Activated naive CD8-positive, alpha-beta T cell treated with anti-CD3 and anti-CD28 coated beads, Interleukin-2, amount 50 U/mL, for 16 hours (primary cell): ENCODE results near the gene IFT122.
"Not testable (repeated sequence)": the region's sequence is repeated elsewhere in the genome, so short reads cannot be mapped to it uniquely, and the experiment has no call there.

Source experiments
- DNase-seq: peaks from one replicate; pipeline ENCODE4 v3.0.0-alpha.2; 2020; ENCODE audit warnings: low read depth, low spot score

The IFT122 gene

DNA sequence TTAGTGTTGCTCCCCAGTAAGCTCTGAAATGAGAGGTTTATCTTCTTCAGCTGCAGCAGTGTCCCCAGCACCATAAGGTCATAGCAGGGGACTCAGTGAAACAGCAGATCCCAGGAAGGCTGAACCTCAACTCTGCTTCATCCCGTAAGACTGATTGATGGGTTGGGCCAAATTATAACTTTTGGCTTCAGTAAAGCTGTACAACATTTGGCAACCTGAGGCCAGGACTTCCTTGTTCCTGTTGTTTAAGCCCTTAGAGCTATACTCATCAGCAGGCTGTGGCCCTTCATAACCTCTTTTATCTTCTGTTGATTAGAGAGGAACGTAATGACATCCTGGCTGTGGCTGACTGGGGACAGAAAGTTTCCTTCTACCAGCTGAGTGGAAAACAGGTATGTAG, 29.0 kb downstream of the IFT122 start:
- no peak for DNase-seq

DNA sequence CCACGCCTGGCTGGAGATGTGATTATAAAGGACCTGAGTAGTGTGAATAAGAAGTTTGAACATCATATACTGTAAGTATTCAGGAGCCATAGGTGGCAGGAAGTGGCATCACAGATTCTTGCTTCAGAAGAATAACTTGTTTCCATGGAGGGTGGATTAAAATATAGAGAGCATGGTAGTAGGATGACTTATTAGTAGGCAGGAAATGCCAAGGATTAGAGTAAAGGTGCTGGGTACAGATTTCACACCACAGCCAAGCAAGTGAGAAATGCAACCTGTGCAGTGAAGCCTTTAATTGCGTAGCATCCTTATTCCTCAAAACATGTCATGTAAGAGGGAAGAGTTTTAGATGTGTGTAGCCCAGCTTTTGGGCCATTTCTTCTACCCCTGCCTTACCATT, 30.8 kb downstream of the IFT122 start:
- no peak for DNase-seq

DNA sequence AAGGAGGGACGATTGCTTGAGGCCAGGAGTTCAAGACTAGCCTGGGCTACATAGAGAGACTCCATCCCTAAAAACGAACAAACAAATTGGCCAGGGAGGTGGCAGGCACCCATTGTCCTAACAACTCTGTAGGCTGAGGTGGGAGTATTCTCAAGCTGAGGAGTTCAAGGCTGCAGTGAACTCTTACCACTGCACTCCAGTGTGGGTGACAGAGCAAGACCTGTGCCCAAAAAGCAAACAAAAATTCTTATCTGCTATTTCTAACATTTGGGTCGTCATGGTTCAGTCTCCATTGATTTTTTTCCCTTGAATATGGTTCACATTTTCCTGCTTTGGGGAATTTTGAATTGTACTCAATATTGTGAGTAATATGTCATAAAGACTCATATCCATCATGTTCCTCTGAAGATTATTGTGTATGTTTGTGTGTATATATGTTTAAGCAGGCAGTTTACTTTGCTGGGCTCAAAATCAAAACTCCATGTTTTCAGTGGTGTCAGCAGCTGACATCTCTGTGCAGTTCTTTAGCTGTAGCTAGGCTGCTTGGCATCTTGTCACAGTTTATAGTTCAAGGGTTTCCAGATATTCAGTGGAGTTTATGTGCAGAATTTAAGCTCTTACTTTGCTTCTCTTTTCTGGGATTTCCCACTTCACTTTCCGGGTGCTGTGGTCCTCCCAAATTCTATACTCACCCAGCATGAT, 33.2 kb downstream of the IFT122 start:
- no peak for DNase-seq

DNA sequence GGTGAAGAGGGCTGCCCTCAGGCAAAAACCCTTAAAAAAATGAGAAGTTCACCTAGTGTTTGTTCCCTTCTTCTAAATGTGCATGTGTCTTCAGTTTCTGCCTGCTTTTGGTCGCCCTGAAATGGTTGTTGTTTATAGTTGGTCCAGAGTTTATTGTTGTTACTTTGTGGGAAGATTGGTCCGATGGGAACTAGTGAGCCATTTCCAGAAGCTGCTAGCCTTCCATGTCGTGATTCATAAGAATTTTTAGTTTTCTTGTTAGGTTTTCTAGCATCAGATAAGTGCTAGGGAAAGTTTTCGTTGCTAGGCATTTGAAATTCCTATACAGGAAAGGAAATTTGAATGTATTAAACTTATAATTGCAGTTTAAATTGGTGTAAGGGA, 33.7 kb downstream of the IFT122 start:
- DNase-seq = no peak

DNA sequence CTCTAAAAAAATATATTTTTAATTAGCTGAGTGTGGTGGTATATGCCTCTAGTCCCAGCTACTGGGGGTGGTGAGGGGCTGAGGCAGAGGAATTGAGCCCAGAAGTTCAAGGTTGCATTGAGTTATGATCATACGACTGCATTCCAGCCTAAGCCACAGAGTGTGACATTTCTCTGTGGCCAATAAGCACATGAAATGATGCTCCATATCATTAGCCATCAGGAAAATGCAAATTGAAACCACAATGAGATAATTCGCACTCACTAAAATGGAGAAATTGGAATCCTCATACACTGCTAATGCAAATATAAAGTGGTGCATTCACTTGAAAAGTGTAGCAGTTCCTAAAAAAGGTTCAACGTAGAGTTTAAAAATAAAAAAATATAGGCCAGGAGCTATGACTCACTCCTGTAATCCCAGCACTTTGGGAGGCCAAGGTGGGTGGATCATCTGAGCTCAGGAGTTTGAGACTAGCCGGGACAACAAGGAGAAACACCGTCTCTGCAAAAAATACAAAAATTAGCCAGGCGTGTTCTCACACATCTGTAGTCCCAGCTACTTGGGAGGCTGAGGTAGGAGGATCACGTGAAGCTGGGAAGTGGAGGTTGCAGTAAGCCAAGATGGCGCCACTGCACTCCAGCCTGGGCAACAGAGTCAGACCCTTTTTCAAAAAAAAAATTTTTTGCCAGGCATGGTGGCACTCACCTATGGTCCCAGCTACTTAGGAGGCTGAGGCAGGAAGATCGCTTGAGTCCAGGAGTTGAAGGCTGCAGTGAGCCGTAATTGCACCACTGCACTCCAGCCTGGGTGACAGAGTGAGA, 35.2 kb downstream of the IFT122 start:
- DNase-seq = no peak

DNA sequence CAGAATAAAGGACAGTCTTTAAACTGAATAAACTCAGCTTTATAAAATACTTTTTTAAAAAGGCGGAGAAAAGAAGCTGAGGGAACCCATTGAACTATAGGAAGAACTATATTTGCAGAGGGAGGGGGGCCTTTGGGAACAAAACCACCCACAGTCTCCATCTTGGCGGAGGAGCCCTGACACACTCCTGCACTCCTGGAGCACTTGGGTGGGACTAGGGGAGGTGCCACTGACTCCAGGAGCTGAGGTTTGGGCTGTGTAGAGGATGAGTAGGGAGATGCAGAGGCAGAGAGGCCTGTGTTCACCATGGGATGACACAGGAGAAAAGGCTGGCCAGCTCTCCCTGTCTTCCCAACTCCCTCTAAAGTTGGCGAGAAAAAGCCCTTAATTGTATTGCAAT, 35.8 kb downstream of the IFT122 start:
- DNase-seq = no peak

DNA sequence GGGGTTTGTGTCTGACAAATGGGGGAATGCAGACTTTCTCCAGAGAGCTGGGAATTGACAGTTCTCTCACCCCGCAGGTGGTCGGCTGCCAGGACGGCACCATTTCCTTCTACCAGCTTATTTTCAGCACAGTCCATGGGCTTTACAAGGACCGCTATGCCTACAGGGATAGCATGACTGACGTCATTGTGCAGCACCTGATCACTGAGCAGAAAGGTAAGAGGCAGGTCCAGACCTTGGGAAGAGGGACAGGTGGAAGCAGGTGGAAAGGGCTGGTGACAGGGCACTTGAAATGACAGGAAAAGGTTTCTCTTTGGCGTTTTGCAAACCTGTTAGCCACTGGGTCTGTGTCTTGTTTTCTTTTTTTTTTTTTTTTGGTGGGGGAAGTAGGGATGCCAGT, 36.6 kb downstream of the IFT122 start:
- no peak for DNase-seq

DNA sequence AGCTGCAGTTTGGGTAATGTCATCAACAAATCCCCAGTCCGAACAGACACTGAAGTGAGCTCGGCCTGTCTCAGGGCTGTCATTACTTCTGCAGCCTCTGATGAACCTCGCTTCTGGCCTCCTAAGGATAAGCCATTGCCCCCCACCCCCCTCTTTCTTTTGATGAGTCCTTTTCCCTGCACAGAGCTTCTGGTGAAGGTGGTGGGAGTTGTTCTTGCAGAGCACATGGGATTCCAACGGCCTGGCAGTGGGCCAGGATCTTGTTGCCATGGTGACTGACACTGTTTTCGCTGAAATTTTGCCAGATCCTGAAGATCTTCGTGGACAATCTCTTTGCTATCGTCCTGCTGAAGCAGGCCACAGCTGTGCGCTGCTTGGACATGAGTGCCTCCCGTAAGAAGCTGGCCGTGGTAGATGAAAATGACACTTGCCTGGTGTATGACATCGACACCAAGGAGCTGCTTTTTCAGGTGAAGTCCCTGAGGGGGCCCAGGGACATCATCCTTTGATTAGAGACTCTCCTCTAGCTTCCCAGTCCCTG, 41.3 kb downstream of the IFT122 start:
- not testable (repeated sequence) for DNase-seq

DNA sequence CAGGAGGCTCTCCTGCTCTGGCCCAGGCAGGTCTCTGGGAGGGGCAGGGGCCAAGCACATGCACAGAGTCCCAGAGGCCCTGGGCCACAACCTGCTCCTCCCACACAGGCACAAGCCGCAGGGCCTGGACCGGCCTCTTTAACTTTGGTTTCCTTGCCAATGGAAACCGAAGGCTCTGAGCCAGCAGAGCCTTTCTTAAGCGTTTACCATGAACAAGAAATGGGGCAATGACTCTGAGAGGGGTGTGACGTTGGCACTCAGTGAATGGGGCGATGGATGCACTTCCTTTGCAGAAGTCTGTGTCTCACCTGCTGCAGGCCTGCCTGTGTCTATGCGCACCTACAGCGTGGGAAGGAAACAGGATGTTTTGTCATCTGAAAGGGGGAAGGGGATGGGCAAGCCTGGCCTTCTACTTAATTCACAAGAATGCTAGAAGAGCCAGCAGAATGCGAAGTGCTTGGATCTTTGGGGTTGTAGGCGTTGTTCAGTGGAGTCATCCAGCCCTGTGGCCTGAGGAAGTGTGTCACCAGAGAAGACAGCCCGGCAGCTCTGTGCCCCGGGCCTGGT, 41.8 kb downstream of the IFT122 start:
- no peak for DNase-seq

DNA sequence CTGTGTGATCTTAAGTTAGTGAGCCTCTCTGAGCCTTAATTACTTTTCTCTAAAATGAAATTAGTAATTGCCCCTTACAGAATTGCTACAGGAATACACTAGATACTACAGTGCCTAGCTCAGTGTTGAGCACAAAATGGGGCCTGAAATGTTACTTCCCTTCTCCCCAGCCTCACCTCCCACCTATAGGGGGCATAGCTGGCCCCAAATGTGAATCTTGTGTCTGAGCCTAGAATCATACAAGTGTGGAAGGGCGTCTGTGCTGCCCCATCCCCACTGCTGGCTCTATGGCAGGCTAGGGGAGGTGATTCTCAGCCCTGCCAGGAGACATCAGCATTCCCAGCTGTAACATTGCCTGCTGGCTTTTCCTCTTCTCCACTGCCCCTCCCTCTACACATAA, 42.7 kb downstream of the IFT122 start:
- no peak for DNase-seq

DNA sequence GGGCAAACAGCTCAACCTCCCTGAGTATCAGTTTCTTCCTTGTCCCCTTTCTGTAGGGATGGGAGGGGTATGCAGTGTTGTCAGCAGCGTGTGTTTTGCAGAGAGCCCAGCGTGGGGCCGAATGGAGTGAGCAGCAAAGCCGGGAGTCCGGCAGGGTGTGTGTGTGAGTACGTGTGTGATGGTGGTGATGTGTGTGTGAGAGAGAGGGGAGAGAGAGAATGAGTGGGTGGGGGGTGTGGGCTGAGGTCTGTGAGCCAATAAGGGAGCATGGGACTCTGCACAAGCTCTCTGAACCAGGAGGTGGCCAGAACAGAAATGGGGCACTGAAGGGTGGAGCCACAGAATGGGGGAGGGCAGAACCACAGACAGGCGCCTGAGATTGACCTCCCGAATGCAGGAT, 43.8 kb downstream of the IFT122 start:
- DNase-seq = no peak

DNA sequence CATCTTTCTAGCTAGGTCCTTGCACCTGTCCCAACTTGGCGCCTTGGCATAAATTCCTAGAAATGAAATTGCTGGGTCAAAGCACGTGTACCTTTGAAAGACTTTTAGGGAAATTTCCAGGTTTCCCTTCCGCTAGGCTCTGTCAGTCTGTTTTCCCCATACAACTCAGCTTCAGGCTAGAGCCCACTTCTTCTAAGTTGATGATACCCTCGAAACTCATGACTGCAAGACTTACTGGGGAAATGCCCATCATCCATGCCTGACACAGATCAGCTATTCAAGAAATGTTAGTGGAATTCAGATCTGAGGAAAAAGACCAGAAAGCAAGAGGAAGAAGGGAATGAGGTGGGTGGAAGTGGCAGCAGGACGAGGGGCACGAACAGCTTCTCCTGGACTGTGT, 45.1 kb downstream of the IFT122 start:
- not testable (repeated sequence) for DNase-seq

DNA sequence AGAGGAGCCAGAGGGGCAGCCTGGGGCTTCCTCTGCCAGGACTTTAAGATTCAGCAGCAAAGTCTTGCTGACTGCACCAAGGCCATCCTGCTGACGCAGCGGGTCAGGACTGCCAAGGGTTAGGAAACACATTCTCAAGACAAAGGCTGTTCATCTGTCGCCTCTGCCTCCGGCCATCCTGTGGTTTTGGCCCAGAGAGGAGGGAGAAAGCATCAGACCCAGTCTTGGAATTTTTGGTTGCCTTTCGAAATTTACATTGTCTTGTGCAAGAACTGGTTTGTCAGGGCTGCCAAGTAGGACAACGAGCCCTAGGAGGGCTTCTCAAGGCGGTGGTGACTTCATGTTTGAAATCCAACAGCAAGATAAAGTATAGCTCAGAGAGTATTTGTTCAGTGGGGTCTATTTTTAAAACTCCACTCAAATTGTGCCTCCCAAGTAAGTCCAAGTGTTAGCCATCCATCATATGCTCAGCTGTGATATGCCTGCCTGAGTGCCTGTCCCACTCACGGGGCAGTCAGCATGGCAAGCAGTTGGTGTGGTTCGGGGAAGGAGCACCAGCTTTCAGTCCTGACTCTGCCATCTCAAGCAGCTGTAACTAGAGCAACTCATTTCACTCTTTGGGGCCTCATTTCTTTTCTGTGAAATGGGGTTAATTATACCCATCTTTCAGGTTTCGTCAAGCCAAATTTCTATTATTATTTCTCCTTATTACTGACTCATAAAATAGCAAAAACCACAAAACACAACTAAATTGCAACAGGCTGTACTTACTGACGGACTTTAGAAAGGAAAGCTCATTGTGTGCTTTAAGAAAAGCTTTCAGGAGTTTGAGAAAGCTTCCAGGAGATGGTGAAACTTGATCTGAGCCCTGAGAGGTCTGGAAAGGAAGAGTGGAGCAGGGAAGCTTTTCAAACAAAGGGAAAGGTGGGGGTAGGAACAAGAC, 46.0 kb downstream of the IFT122 start:
- no peak for DNase-seq

DNA sequence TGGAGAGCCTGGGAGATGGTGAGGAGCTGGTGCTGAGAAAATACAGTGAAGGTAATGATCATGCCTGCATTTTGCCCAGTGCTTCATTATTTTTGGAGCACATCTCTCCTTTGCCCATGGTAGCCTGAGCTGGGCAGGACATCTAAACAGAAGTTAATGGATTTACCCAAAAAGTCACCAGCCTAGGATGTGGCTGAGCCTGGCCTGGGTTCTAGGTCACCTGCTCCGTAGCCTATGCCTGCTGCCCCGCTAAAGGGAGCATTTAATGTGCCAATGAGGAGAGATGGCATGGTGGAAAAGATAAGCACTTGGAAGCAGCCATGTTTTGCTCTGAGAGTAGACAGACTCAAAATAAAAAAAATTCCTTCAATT, 46.6 kb downstream of the IFT122 start:
- no peak for DNase-seq

DNA sequence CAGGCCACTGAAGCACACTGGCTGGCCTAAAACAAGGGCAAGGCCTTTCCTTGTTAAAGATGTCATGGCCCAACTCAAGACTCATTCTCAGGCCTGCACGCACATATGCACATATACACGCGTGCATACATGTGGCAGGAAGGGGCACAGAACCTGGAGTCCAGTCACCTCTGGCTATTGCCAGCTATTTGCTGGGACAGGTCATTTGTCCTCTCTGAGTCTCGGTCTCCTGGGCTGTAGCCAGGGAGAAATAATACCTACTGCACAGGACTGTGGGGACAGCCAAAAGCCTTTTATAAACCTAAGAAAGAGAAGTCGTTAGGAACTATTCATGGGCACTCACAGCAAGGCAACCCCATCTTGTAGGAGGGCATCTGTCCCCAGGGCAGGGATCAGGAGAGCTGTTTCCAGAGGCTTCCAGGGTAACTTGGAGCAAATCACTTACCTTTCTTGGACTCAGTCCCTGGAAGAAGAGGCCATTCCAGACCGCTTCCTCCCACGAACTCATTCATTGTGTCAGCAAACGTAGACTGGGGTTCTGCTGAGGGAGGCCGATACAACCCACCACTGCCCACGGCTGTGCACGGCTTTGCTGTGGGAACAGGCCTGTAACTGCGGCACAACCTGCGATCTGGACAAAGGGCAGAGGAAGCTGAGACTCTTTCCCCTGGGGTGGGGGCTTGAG, 47.3 kb downstream of the IFT122 start:
- no peak for DNase-seq

DNA sequence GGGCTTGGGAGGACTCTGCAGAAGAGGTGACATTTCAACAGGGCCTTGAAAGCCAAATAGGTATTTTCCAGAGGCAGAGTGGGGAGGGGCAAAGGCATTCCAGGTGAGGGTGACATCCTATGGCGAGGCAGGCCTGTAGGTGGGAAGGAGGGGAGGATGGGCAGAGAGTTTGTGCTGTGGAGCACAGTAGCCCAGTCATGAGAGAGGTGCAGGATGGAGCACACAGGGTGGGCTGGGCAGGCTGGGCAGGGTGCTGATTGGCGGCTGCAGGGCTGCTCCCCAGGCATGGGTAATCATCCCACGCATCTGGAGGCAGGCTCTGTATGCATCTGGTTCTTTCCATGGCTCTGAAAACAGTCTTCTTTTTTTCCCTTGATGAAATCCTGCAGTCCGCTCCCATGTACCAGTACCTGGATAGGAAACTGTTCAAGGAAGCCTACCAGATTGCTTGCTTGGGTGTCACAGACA, 47.9 kb downstream of the IFT122 start:
- DNase-seq = not testable (repeated sequence)

DNA sequence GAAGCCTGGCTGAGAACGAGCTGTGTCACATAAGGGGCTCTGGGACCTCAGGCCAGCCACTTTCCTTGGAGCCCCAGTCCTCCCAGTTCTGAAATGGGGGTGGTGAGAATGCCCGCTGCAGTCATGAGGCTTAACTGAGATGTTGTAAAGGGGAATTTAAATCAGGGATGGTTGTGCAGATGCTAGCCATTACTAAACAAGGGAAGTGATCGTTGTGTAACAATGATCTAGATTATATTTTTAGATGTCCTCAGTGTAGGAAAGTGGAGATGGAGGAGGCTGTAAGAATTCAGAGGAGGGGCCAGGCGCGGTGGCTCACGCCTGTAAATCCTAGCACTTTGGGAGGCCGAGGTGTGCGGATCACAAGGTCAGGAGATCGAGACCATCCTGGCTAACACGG, 49.2 kb downstream of the IFT122 start:
- not testable (repeated sequence) for DNase-seq

DNA sequence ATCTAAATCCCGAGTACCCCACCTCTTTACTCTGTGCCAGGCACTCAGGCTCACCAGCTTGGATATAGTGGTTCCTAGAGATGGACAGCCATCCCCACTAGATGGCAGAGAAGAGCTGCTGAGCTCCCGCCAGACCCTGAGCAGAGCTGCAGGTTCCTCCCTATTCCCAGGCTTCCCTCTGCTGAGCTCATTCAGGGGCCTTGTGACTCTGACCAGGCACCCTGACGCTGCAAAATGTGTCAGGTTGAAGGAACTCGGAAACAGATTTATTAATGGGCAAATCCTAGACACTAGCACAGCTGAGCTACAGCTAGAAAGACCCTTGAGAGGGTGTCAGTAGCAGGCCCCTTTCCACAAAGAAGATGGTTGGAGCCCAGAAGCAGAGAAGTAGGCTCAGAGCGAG, 50.2 kb downstream of the IFT122 start:
- no peak for DNase-seq

DNA sequence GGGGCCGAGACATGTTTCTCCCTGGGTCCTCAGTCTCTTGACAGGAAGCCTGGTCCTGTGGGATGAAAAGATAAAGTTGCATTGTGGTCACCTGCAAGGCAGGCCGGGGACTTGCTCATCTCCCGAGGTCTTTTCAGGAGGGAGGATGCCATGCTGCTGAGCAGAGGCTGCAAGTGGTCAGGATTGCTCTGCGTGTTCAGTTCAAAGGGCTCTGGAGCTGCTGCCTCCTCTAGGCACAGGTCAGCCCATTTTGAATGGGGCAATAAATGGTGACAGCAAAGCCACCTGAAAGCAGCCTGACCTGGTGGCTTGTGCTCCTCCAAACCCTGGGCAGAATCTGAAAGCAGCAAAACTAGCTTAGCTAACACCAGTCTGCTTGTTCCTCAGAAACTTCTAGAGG, 51.1 kb downstream of the IFT122 start:
- DNase-seq = not testable (repeated sequence)

DNA sequence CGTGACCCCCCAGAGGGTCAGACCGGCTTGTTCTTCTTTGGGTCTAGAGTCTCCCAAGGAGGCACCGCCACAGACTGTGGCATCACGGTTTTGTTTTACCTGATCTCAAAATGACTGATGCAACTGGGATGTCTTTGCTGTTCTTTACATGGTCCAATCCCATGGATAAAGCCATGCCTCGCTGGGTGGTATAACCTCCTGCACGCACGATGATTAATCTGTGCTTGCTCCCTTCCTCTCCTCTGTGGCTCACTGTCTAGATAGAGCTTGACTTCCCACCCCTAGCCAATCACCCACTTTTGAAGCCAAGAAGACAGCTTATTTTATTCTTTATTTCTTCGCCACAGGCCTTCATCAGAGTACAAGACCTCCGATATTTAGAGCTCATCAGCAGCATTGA, 51.8 kb downstream of the IFT122 start:
- no peak for DNase-seq

DNA sequence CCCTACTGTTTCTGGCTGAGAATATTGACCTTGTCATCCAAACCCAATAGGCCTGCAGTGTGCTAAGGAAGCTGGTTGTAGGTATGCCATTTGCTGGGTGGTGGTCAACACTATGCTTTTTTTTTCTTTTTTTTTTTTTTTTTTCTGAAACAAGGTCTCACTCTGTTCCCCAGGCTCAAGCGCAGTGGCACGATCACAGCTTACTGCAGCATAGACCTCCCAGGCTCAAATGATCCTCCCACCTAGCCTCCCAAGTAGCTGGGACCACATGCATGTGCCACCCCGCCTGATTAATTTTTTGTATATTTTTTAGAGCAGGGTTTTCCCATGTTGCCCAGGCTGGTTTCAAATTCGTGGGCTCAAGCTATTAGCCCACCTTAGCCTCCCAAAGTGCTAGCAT, 52.7 kb downstream of the IFT122 start:
- no peak for DNase-seq
